Neuronal stem cell (in vitro differentiated cells): Measurements from ENCODE around the gene SPATS2L.
A peak's percentile ranks its signal among the peaks of the same experiment; 100 is the strongest.

Experiments used
- DNase-seq: peaks from one replicate; pipeline ENCODE4 v3.0.0-alpha.2; 2013; ENCODE audit warnings: low spot score
- H2AFZ ChIP-seq: one replicate; pipeline ENCODE4 v1.6.1; 2013; ENCODE audit warnings: mild to moderate bottlenecking, low read length, inconsistent platforms
- H2AK5ac ChIP-seq: 2 replicates; pipeline ENCODE4 v1.6.1; 2013; ENCODE audit warnings: low read depth, mild to moderate bottlenecking, inconsistent platforms, low read length, moderate library complexity, mixed read lengths
- H2BK120ac ChIP-seq: 2 replicates; pipeline ENCODE4 v1.6.1; 2013; ENCODE audit warnings: low read depth, mild to moderate bottlenecking, inconsistent platforms, low read length, moderate library complexity, mixed read lengths
- H2BK12ac ChIP-seq: one replicate; pipeline ENCODE4 v1.6.1; 2013; ENCODE audit warnings: low read length, inconsistent platforms
- H2BK15ac ChIP-seq: 2 replicates; pipeline ENCODE4 v1.6.1; 2013; ENCODE audit warnings: mild to moderate bottlenecking, low read length, inconsistent platforms, mixed read lengths
- H2BK5ac ChIP-seq: one replicate; pipeline ENCODE4 v1.6.1; 2013; ENCODE audit warnings: inconsistent platforms, mild to moderate bottlenecking, low read length, moderate library complexity
- H3K14ac ChIP-seq: one replicate; pipeline ENCODE4 v1.6.1; 2013; ENCODE audit warnings: low read length, inconsistent platforms
- H3K18ac ChIP-seq: 2 replicates; pipeline ENCODE4 v1.6.1; 2013; ENCODE audit warnings: low read length, inconsistent platforms
- H3K23ac ChIP-seq: 2 replicates; pipeline ENCODE4 v1.6.1; 2013; ENCODE audit warnings: low read depth, mild to moderate bottlenecking, mixed read lengths, low read length, inconsistent platforms; ENCODE audit not compliant: poor library complexity
- H3K27ac ChIP-seq: replicated peaks from 3 replicates; pipeline ENCODE4 v1.5.1; 2013; ENCODE audit warnings: low read length, inconsistent platforms
- H3K27me3 ChIP-seq, 3 experiments: 2 replicates each; pipeline ENCODE4 v1.6.1; 2013; ENCODE audit warnings: low read length in 3 of 3, mild to moderate bottlenecking in 2 of 3, inconsistent platforms in 1 of 3, low read depth in 1 of 3, mixed read lengths in 1 of 3, moderate library complexity in 1 of 3; ENCODE audit not compliant: control insufficient read depth in 3 of 3, insufficient read depth in 3 of 3
- H3K36me3 ChIP-seq, 2 donors: replicated peaks in 1 of 2; 2 replicates each; pipeline ENCODE4 v1.6.1; 2013; ENCODE audit warnings: low read length in 2 of 2; ENCODE audit not compliant: control insufficient read depth in 2 of 2, insufficient read depth in 2 of 2
- H3K4ac ChIP-seq: 2 replicates; pipeline ENCODE4 v1.6.1; 2013; ENCODE audit warnings: inconsistent platforms, mild to moderate bottlenecking, low read length, moderate library complexity
- H3K4me1 ChIP-seq, 2 donors: 1 replicate in 1 of 2; 2 replicates in 1 of 2; pipeline ENCODE4 v1.6.1; 2013; ENCODE audit warnings: low read length in 2 of 2, low read depth in 1 of 2; ENCODE audit not compliant: control insufficient read depth in 2 of 2, insufficient read depth in 1 of 2
- H3K4me2 ChIP-seq: one replicate; pipeline ENCODE4 v1.6.1; 2013; ENCODE audit warnings: mild to moderate bottlenecking, low read length, inconsistent platforms; ENCODE audit not compliant: insufficient read depth, poor library complexity, severe bottlenecking
- H3K4me3 ChIP-seq, 2 donors: 2 replicates each; pipeline ENCODE4 v1.5.1; 2013; ENCODE audit warnings: low read length in 2 of 2, mild to moderate bottlenecking in 2 of 2, inconsistent platforms in 1 of 2, moderate library complexity in 1 of 2
- H3K79me1 ChIP-seq: one replicate; pipeline ENCODE4 v1.6.1; 2013; ENCODE audit warnings: low read depth, mild to moderate bottlenecking, inconsistent platforms, low read length, moderate library complexity
- H3K9ac ChIP-seq: one replicate; pipeline ENCODE4 v1.6.1; 2013; ENCODE audit warnings: mild to moderate bottlenecking, low read depth, low read length, inconsistent platforms; ENCODE audit not compliant: poor library complexity
- H3K9me3 ChIP-seq, 2 donors: replicated peaks in 1 of 2; 2 replicates each; pipeline versions ENCODE3 to v1.6.1; 2013; ENCODE audit warnings: low read length in 2 of 2, mild to moderate bottlenecking in 2 of 2, inconsistent platforms in 1 of 2, low read depth in 1 of 2, mixed read lengths in 1 of 2, moderate library complexity in 1 of 2; ENCODE audit not compliant: control insufficient read depth in 2 of 2, insufficient read depth in 1 of 2
- H4K8ac ChIP-seq: one replicate; pipeline ENCODE4 v1.6.1; 2013; ENCODE audit warnings: low read depth, mild to moderate bottlenecking, inconsistent platforms, low read length, moderate library complexity
- H4K91ac ChIP-seq: one replicate; pipeline ENCODE4 v1.6.1; 2013; ENCODE audit warnings: low read length, low read depth, mild to moderate bottlenecking, inconsistent platforms; ENCODE audit not compliant: poor library complexity
- WGBS, 2 donors: extraction: QIAGEN DNeasy Blood & Tissue Kit; methylation state at CpG; one replicate each; pipeline ENCODE4 v1.1.7; 2013; ENCODE audit warnings: missing lambda C conversion rate in 2 of 2, mixed read lengths in 1 of 2; ENCODE audit not compliant: insufficient read length in 2 of 2, insufficient replicate concordance in 1 of 2; ENCODE audit errors: extremely low coverage in 2 of 2; 5-methylcytosine and 5-hydroxymethylcytosine counted together

Gene SPATS2L

DNA sequence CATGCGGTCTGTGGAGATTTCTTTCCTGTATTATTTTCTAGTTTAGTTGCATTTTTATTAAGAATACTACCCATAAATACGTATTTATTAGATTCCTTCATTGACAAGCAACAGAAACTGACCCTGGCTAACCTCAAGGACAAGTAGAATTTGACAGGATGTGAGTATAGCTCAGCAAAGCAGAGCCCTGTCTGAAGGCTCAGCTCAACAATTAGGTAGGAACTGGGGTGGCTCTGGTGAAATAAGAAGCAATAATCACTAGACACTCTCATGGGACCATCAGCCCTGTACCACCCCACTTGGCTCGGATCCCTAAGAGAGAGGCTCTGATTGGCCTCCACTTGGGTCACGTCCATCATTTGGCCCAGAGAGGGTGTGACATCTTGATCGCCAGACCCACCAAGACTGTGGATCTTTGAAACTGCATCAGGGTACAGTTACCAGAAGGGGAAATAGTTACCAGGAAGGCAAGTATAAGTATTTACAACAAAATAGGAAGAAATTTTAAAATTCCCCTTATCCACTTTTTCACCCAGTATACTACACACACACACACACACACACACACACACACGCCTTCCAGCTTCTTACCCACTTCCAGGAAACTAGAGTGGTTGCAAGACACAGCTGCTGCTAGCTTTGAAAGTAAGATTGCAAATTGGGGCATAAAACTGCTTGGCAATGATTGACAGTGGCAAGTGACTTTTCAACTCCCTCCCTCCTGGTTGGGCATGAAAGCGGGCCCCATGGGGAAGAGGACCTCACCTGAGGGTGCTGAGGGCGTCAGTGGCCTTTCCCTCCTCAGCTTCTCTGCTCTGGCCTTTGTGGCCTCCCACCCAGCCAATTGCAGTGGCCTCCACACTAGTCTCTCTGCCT lies 161.6 kb downstream of the SPATS2L start:
- Histone ChIP-seq H2BK12ac (no peak overlapping the region), H3K27ac (no peak overlapping the region), H2AK5ac (no peak overlapping the region), H3K4ac (no peak overlapping the region), H3K79me1 (no peaks in the 10 kb centered on the region), H3K9ac (no peak overlapping the region), H2BK15ac (no peak overlapping the region), H3K27me3 (no peaks in the 10 kb centered on the region), H2AFZ (no peak overlapping the region), H3K18ac (peak overlapping the region; percentile 49), H3K14ac (no peak overlapping the region), H3K4me1 (peaks cover 0 to 8% of the 10 kb centered on the region in 2 donors), H3K4me2 (no peak overlapping the region), H2BK120ac (no peak overlapping the region), H4K91ac (no peak overlapping the region), H2BK5ac (no peak overlapping the region), H3K23ac (no peak overlapping the region), H3K4me3 (no peak overlapping the region), H3K36me3 (peaks cover 0 to 80% of the 10 kb centered on the region in 2 donors), H3K9me3 (no peaks in the 10 kb centered on the region), H4K8ac (no peak overlapping the region)
- DNase-seq = no peak
- WGBS, 2 donors = no CpG with 5 or more reads among the region's 8 CpGs

DNA sequence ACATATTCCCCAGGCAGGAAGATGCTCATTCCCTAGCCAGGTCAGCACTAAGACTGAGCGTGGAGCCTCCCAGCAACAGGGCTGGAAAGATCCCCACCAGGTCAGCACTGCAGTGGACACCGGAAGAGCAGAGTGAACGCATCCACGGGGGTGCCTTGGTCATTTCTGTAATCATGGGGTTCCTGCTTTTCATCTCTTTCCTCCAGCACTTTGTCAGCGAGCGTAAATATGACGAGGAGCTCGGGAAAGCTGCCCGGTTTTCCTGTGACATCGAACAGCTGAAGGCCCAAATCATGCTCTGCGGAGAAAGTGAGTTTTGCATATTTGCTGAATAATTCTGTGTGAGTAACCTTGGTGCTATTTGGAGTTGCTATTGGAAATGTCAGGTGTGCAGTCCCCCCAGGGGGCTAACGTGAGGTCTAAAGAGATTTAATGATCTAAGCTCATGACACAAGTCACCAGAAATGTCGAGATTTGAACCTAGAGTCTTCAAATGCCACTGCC lies 163.3 kb downstream of the SPATS2L start:
- H2BK120ac ChIP-seq = no peak overlapping the region
- peak overlapping the region; percentile 4 for H3K27ac ChIP-seq
- peak overlapping the region; percentile 33 for H2BK15ac ChIP-seq
- WGBS, 2 donors = no CpG with 5 or more reads among the region's 13 CpGs
- no peaks in the 10 kb centered on the region for H3K79me1 ChIP-seq
- H3K4ac ChIP-seq = no peak overlapping the region
- H3K14ac ChIP-seq = no peak overlapping the region
- peak overlapping the region; percentile 12 for H2AK5ac ChIP-seq
- DNase-seq = no peak
- no peak overlapping the region for H2BK12ac ChIP-seq
- peak overlapping the region; percentile 66 for H3K18ac ChIP-seq
- no peak overlapping the region for H4K8ac ChIP-seq
- H3K9ac ChIP-seq = no peak overlapping the region
- H3K27me3 ChIP-seq = no peaks in the 10 kb centered on the region
- no peak overlapping the region for H3K23ac ChIP-seq
- no peak overlapping the region for H3K4me3 ChIP-seq
- H2BK5ac ChIP-seq = no peak overlapping the region
- peaks cover 0 to 83% of the 10 kb centered on the region in 2 donors for H3K36me3 ChIP-seq
- H2AFZ ChIP-seq = no peak overlapping the region
- no peak overlapping the region for H4K91ac ChIP-seq
- peaks cover 0 to 8% of the 10 kb centered on the region in 2 donors for H3K4me1 ChIP-seq
- no peak overlapping the region for H3K4me2 ChIP-seq
- H3K9me3 ChIP-seq = no peaks in the 10 kb centered on the region

DNA sequence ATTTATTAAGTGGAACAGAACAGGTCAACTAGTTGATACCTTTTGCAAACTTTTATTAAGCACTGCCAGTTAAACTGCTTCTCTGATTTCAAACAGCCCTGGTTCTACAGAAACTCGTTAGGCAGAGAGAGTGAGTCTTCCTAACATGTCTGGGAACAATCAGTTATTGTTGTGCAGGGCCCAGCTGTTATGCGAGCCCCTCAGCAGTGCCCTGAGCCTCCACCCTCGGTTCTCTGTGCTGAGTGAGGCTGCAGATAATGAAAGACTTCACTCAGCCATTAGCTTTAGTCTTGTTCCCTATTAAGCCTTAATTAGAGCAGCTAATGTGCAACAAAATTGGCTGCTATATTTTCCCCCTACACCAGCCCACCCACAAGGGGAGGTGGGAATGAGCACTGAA lies 163.7 kb downstream of the SPATS2L start:
- no peak overlapping the region for H3K14ac ChIP-seq
- no peak overlapping the region for H2AFZ ChIP-seq
- no peak overlapping the region for H3K4me2 ChIP-seq
- H2BK120ac ChIP-seq = no peak overlapping the region
- H3K4me1 ChIP-seq = peaks cover 0 to 8% of the 10 kb centered on the region in 2 donors
- no CpG with 5 or more reads among the region's 3 CpGs for WGBS, 2 donors
- H4K91ac ChIP-seq = no peak overlapping the region
- peak overlapping the region; percentile 56 for H3K27ac ChIP-seq
- H4K8ac ChIP-seq = no peak overlapping the region
- no peaks in the 10 kb centered on the region for H3K79me1 ChIP-seq
- no peak overlapping the region for H2AK5ac ChIP-seq
- no peak overlapping the region for H3K4me3 ChIP-seq
- peaks cover 0 to 83% of the 10 kb centered on the region in 2 donors for H3K36me3 ChIP-seq
- no peak overlapping the region for H3K23ac ChIP-seq
- no peak overlapping the region for H3K4ac ChIP-seq
- H2BK12ac ChIP-seq = no peak overlapping the region
- no peaks in the 10 kb centered on the region for H3K27me3 ChIP-seq
- H3K18ac ChIP-seq = no peak overlapping the region
- H2BK15ac ChIP-seq = no peak overlapping the region
- peak; percentile 58 for DNase-seq
- no peaks in the 10 kb centered on the region for H3K9me3 ChIP-seq
- H2BK5ac ChIP-seq = no peak overlapping the region
- H3K9ac ChIP-seq = no peak overlapping the region

DNA sequence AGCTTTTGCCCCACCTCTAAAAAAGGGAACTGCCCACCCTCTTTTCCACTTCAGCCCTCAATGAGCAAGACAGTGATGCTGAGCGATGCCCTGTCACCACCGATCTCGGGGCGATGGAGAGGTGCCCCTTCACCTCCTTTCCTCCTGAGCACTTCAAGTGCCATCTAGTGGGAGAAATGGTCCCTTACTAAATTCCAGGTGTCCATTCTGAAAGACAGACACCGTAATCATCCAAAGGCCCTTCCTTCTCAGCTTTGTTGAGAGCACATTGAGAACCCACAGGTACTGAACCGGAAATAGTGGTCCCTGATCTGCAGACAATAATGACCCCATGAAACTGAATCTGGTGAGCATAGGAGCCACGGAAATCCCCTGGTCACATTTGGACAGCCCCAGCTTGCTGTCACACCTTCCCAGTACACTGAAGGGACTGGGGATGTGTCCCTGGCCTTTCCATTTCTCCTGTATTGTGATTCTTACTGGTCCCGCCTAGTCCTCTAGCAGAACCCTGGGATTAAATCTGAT lies 164.9 kb downstream of the SPATS2L start:
- peak; percentile 51 for DNase-seq
- H3K9ac ChIP-seq = no peak overlapping the region
- no peak overlapping the region for H3K23ac ChIP-seq
- no peak overlapping the region for H3K14ac ChIP-seq
- no peak overlapping the region for H3K4me3 ChIP-seq
- H3K4me2 ChIP-seq = no peak overlapping the region
- no peak overlapping the region for H2AFZ ChIP-seq
- H4K8ac ChIP-seq = no peak overlapping the region
- H2BK12ac ChIP-seq = no peak overlapping the region
- H3K4me1 ChIP-seq = peaks cover under 1 to 9% of the 10 kb centered on the region in 2 donors
- no peak overlapping the region for H2BK120ac ChIP-seq
- H4K91ac ChIP-seq = no peak overlapping the region
- H2BK5ac ChIP-seq = no peak overlapping the region
- H3K79me1 ChIP-seq = no peaks in the 10 kb centered on the region
- H3K27me3 ChIP-seq = no peaks in the 10 kb centered on the region
- H3K27ac ChIP-seq = no peak overlapping the region
- peaks cover 0 to 87% of the 10 kb centered on the region in 2 donors for H3K36me3 ChIP-seq
- H3K18ac ChIP-seq = no peak overlapping the region
- no peak overlapping the region for H2BK15ac ChIP-seq
- no peak overlapping the region for H2AK5ac ChIP-seq
- no peak overlapping the region for H3K4ac ChIP-seq
- WGBS, 2 donors = no CpG with 5 or more reads among the region's 8 CpGs
- H3K9me3 ChIP-seq = no peaks in the 10 kb centered on the region
